HG03565 (cell line): ENCODE data around the gene PDK1.

Experiments
- ATAC-seq: cut with Tn5 transposase; IDR thresholded peaks from one replicate; pipeline ENCODE4 v1.9.1; 2021; ENCODE audit warnings: mild to moderate bottlenecking, moderate library complexity; ENCODE audit not compliant: unreplicated experiment

Gene PDK1

DNA sequence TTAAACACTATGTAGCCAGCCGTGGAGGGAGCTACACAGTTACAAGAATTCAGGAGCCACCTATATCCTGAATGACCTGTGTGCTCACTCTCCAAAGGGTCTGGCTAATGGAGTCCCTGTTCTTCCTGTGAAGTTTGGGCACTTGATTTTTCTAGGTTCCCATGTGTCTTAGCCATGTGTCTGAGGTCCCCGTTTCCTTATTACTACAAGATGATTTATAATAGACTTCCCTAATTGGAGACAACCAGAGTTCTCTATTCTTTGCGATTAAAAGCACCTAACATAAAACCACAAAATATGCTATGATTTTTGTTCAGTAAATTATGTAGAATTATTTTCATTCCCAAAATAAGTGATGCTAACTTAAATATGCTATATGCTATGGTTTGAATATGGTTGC, 83.4 kb downstream of the PDK1 start:
- no peak for ATAC-seq

DNA sequence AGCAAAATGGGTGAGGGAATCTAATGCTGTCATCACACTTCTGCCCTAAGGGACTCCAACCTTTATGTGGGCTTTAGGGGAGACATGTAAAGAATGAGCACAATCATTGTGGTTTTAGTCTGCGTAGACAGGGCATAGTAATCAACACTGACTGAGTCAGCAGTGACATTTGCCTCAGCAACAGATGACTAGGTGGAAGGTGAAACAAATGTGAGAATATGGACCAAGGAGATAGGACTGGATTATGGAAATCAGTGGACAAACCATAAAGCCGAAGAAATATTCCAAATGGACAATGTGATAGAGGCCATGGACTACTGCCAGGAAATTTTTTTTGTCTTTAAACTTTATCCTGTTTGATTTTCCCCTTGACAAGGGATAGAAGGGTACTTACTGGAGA, 83.9 kb downstream of the PDK1 start:
- ATAC-seq: no peak

DNA sequence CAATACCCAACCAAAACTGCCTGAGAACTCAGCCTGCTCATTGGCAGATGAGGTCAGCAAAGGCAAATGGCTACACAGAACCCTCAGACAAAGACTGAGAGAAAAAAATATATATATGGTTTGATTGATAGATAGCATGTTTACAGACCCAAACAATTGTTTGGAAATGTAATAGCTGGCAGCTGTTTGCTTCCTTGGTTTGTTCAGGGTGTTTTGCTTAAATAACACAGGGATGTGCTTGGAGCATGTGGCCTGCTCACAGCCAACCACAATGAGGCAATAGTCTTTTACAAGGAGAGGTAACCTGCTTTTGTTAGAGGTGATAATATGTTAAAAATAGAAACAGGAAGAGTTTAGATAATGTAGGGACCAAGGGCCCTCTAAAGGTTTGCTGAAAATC, 84.5 kb downstream of the PDK1 start:
- ATAC-seq: no peak

- no peak for ATAC-seq
Measured at GRCh38 chr2:172642301-172643020, 86.6 kb downstream of the PDK1 start.

DNA sequence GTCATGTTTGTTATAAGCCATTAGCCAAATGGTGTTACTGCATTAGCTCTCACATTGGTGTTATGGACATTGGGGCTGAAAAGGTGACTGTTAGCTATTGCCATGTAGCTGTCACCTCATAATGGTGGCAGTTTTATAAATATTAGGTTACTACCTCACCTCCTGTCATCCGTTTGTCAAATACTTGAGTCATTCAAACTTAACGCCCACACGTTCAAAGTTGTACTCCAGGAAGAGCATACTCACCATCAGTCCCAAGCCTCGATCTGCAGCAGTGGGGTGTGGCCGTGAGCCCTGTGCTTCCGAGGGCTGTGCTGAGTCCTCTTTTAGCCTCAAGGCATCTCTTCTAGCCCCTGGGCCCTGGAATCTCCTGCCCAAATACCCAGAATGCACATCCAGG, 87.3 kb downstream of the PDK1 start:
- ATAC-seq: no peak

- ATAC-seq: no peak
Measured at GRCh38 chr2:172647439-172647838, 91.5 kb downstream of the PDK1 start.

DNA sequence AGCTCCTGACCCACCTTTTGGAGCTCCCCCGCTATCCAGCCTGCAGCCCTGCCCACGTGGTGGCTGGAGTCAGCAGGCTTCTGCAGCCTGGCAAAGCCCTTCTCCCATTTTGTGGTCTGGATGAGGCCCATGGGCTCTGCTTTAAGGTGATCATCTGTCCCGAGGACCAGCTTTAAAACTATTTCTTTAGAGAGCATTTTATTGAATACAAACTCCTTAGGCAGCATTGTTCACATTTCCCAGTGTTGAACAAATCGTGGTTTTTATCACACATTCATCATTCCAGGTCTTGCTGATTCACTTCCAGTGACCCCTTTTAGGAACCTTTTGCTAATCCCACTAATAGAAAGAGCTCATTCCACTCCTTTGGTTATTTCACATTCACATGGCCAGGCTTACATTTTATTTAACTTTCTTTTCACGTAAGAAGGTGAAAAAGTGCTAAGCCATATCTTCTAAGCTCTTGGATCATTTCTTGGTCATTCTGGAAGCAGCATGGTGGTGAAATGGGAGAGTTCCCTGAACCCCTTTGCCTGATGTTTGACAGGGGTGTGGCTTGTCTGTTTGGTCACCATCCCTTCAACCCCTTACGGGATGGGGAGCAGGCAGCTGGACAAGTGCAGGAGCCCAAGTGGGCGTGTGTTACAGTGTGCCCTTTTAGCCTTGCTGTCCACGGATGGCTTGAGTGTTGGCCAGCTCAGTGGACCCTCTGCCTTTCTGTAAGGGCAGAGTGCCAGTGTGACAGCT, 99.4 kb downstream of the PDK1 start:
- ATAC-seq: no peak

- no peak for ATAC-seq
Measured at GRCh38 chr2:172655838-172656573, 100.1 kb downstream of the PDK1 start.
